A673 (cell line): ENCODE measurements around the gene RASL10A. TPM values are rescaled to one million over a fixed set of nuclear protein-coding genes. Genes with fewer than 3 reads are reported as not detected.
A peak's percentile ranks its signal among the peaks of the same experiment; 100 is the strongest.

Experiments used
- BruUV-seq: library from RNA; stranded (reverse); fragments of 400-500 nt; replicated peaks from 2 replicates; lab custom pipeline; 2021; lab: Mats Ljungman, UMichigan
- CTCF ChIA-PET: fragments of 300-600 bp; sonication (Branson Sonifier 250); formaldehyde crosslinking; loops from one replicate; lab custom pipeline; 2022; ENCODE audit warnings: antibody characterized with exemption; lab: Charles Lee
- POLR2A ChIA-PET: fragments of 300-600 bp; sonication (Branson Sonifier 250); formaldehyde crosslinking; loops from one replicate; lab custom pipeline; 2022; ENCODE audit warnings: antibody characterized with exemption; ENCODE audit not compliant: low non-redundant PET; lab: Charles Lee
- DNase-seq: peaks from one replicate; pipeline ENCODE4 v3.0.0-alpha.2; 2015; ENCODE audit warnings: low spot score
- H3K27ac ChIP-seq: fragments of 200-600 bp; sonication (generic); 2 replicates; pipeline ENCODE4 v1.5.1; 2016; ENCODE audit warnings: mixed run types, low read depth, mild to moderate bottlenecking, mixed read lengths, antibody characterized with exemption, low read length; ENCODE audit not compliant: poor library complexity, severe bottlenecking
- H3K27me3 ChIP-seq: fragments of 200-600 bp; sonication (generic); replicated peaks from 2 replicates; pipeline ENCODE4 v1.6.1; 2017; ENCODE audit warnings: mixed run types, low read depth, mild to moderate bottlenecking, mixed read lengths, antibody characterized with exemption, low read length; ENCODE audit not compliant: insufficient read depth, poor library complexity
- H3K36me3 ChIP-seq: fragments of 200-600 bp; sonication (generic); 2 replicates; pipeline ENCODE4 v1.6.1; 2016; ENCODE audit warnings: mixed run types, mild to moderate bottlenecking, mixed read lengths, antibody characterized with exemption, low read length; ENCODE audit not compliant: insufficient read depth, poor library complexity, severe bottlenecking
- H3K4me1 ChIP-seq: fragments of 200-600 bp; sonication (generic); 2 replicates; pipeline ENCODE4 v1.6.1; 2017; ENCODE audit warnings: mixed run types, mild to moderate bottlenecking, mixed read lengths, antibody characterized with exemption, low read length; ENCODE audit not compliant: insufficient read depth, poor library complexity, severe bottlenecking
- H3K4me3 ChIP-seq: fragments of 200-600 bp; sonication (generic); 2 replicates; pipeline ENCODE4 v1.5.1; 2016; ENCODE audit warnings: low read depth, mixed run types, mild to moderate bottlenecking, mixed read lengths, low read length; ENCODE audit not compliant: poor library complexity, severe bottlenecking
- H3K9me3 ChIP-seq: fragments of 200-600 bp; sonication (generic); 2 replicates; pipeline ENCODE4 v1.6.1; 2016; ENCODE audit warnings: mixed run types, low read depth, mild to moderate bottlenecking, mixed read lengths, antibody characterized with exemption, low read length; ENCODE audit not compliant: poor library complexity, severe bottlenecking
- EZH2 ChIP-seq: fragments of 200-600 bp; sonication (generic); IDR thresholded peaks from 2 replicates; pipeline ENCODE4 v1.6.1; 2017; ENCODE audit warnings: borderline replicate concordance, low read depth, mild to moderate bottlenecking, mixed read lengths, antibody characterized with exemption, low read length; ENCODE audit not compliant: poor library complexity, severe bottlenecking
- intact Hi-C: fragments of 100-400 bp; cut with micrococcal nuclease; formaldehyde crosslinking; loops from one replicate; pipeline ENCODE4 v1.10.0; 2022; ENCODE audit not compliant: unreplicated experiment
- total RNA-seq: library from RNA; stranded (reverse); gene quantifications from 2 replicates; pipeline ENCODE4 v1.2.3, GENCODE V29; 2021
- TF ChIP-seq, protein P1 (sequence below): fragments of 300-800, 200-600 bp; sonication (generic); conservative IDR thresholded peaks from 2 replicates; pipeline ENCODE4 v1.5.1; 2017; ENCODE audit warnings: low read depth, mild to moderate bottlenecking, antibody characterized with exemption, low read length, moderate library complexity, mixed read lengths

RASL10A gene
- total RNA-seq, 1 experiment from 2014 or later: not detected

DNA sequence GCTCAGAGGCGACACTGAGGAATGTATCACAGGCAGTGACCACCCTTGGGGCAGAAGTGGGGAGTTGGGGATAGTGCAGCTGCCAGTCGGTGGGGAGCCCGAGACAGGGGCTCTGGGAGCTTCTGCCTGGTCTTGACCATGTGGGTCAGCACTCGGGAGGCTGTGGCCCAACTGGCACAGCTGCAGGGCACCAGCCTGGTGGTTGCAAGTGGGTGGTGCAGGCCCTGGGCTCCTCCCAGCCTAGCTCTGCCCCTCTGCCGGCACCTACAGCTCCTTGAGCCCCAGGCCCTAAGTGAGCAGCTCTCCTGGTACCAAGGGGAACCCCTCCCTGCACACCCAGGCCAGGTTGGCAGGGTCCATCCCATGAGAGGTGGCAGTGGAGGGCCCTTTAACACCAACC is 12.6 kb upstream of the RASL10A start:
- Histone ChIP-seq H3K4me1 (peaks cover 4% of the 10 kb centered on the region), H3K4me3 (no peak overlapping the region), H3K27me3 (no peaks in the 10 kb centered on the region), H3K9me3 (no peaks in the 10 kb centered on the region), H3K36me3 (no peaks in the 10 kb centered on the region), H3K27ac (no peak overlapping the region)
- no peak for DNase-seq
- CTCF ChIA-PET: no interaction called here
- TF ChIP-seq, protein P1, sequence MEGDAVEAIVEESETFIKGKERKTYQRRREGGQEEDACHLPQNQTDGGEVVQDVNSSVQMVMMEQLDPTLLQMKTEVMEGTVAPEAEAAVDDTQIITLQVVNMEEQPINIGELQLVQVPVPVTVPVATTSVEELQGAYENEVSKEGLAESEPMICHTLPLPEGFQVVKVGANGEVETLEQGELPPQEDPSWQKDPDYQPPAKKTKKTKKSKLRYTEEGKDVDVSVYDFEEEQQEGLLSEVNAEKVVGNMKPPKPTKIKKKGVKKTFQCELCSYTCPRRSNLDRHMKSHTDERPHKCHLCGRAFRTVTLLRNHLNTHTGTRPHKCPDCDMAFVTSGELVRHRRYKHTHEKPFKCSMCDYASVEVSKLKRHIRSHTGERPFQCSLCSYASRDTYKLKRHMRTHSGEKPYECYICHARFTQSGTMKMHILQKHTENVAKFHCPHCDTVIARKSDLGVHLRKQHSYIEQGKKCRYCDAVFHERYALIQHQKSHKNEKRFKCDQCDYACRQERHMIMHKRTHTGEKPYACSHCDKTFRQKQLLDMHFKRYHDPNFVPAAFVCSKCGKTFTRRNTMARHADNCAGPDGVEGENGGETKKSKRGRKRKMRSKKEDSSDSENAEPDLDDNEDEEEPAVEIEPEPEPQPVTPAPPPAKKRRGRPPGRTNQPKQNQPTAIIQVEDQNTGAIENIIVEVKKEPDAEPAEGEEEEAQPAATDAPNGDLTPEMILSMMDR: no peak
- no peak for TF ChIP-seq EZH2
- intact Hi-C loops: no loop called here
- BruUV-seq: TSS peak; percentile 63
- POLR2A ChIA-PET: no interaction called here

DNA sequence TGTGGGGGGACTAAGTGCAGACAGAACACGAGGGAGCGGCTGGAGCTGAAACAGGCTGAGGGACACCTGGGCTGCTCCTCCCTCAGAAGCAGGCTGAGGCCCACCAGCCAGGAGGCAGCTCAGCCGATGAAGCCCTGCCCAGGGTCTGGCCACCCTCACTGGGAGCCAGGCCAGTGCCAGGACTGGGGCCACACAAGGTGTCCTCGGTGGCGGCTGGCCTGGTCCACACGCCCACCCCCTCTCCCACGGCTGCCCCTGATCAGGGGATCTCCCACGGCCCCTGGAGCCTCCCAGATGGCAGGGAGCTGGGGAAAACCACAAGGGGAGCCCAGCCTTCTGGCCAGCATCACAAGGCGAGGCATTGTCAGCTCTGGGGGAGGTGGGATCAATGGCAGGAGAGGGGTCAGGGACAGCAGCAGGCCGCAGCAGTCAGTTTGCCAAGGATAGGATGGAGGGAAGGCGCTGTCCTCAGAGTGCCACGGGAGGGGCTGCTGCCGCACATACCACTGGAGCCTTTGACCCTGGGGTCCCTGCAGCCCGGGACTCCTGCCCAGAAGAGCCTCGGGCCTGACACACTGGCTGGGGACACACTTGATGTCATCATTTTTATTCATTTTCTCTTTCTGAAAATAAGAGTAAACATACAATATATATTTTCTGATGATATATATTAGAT is 11.7 kb upstream of the RASL10A start:
- intact Hi-C loops: no loop called here
- Histone ChIP-seq H3K4me1 (no peaks in the 10 kb centered on the region), H3K36me3 (no peaks in the 10 kb centered on the region), H3K9me3 (no peaks in the 10 kb centered on the region), H3K27ac (no peak overlapping the region), H3K4me3 (no peak overlapping the region), H3K27me3 (no peaks in the 10 kb centered on the region)
- no peak for DNase-seq
- no TSS peak for BruUV-seq
- TF ChIP-seq, protein P1: no peak
- TF ChIP-seq EZH2: no peak
- ChIA-PET CTCF (no interaction called here), POLR2A (no interaction called here)

DNA sequence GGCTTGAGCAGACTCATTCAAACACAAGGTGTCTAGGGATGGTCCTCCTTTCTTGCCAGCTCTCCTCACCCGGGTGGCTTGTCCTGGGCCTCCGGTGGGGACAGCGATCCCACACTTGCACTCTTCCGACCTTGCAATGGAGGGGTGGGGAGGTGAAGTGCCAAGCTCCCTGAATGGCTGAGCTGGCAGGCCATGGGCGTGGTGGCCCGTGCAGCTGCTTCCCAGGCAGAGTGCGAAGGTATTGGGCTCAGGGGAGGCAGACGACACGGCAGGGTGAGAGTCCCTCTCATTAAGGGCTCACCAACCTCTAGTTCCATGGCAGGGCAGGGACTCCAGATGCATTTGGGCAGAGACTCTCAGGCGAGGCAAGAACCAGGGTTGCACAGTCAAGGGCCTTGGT is 11.0 kb upstream of the RASL10A start:
- ChIA-PET CTCF (no interaction called here), POLR2A (no interaction called here)
- H3K4me3 ChIP-seq: no peak overlapping the region
- no peak for DNase-seq
- H3K36me3 ChIP-seq: no peaks in the 10 kb centered on the region
- TF ChIP-seq, protein P1: no peak
- TF ChIP-seq EZH2: no peak
- H3K27me3 ChIP-seq: no peaks in the 10 kb centered on the region
- H3K9me3 ChIP-seq: no peaks in the 10 kb centered on the region
- BruUV-seq: no TSS peak
- H3K4me1 ChIP-seq: no peaks in the 10 kb centered on the region
- H3K27ac ChIP-seq: no peak overlapping the region
- intact Hi-C loops: no loop called here
